Superior temporal gyrus (tissue), 1 donor: ENCODE results near the gene TBC1D1.

ENCODE experiments used
- DNase-seq: peaks from one replicate; pipeline ENCODE4 v3.0.0-alpha.2; 2016; ENCODE audit errors: extremely low spot score

Gene TBC1D1

GRCh38 chr4:37890801-37891259 is at the start of gene TBC1D1:
TSS of gene TBC1D1 (plus strand) at chr4:37891084. CDS start at chr4:37902096, 11,012 bp downstream.
- DNase-seq: no peak

DNA sequence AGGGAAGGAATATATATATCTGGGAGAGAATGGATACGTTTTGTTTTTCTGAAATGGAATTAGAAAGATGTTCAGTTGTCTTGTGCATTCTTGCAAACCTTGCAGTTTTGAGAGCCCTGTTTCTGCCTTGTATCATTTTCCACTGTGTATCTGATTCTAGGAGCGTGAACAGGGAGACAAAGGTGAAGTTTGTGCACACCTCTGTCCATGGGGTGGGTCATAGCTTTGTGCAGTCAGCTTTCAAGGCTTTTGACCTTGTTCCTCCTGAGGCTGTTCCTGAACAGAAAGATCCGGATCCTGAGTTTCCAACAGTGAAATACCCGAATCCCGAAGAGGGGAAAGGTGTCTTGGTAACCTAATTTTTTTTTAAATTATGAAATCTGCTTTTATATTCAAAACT is 46.7 kb upstream of the TBC1D1 start:
- no peak for DNase-seq

GRCh38 chr4:37845201-37845600 is 45.7 kb upstream of the TBC1D1 start:
- DNase-seq: no peak

- DNase-seq: no peak
Observed at GRCh38 chr4:37847311-37847884, 43.5 kb upstream of the TBC1D1 start.

DNA sequence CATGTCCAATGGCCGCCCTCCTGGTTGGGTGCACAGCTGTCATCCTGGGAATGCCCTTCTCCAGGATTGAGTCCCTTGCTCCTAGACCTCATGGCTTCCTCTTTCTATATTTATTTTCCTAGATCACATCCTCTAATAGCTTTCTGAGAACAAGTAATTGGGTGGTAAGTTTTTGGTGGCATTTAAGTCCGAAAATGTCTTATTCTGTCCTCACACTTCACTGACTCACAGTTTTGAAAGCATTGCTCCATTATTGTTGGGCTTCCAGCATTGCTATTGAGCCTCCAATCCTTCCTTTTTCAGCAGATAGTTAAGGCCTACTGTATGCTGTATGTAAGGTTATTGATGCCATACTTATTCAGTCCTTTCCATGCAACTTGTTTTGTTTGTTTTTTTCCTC is 38.5 kb upstream of the TBC1D1 start:
- DNase-seq: no peak

GRCh38 chr4:37858112-37858511 is 32.8 kb upstream of the TBC1D1 start:
- DNase-seq: no peak

GRCh38 chr4:37858872-37859271 is 32.0 kb upstream of the TBC1D1 start:
- DNase-seq: no peak

DNA sequence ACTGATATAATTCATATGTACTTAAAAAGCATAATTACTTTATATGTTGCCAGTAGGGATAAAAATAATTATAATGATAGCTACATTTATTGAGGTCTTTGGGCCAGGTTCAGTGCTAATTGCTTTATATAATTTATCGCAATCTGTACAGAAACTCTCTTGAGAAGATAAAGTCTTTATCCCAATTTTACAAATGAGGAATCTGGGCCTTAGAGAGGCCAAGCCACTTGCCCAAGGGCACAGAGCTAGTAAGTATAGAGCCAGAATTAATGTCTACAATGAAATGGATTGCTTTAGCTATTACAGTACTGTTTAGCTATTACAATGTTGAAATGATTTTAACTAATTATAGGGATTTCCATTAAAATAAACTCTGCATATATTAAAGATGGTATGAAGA is 30.6 kb upstream of the TBC1D1 start:
- DNase-seq: no peak

GRCh38 chr4:37862961-37863360 is 27.9 kb upstream of the TBC1D1 start:
- DNase-seq: no peak

DNA sequence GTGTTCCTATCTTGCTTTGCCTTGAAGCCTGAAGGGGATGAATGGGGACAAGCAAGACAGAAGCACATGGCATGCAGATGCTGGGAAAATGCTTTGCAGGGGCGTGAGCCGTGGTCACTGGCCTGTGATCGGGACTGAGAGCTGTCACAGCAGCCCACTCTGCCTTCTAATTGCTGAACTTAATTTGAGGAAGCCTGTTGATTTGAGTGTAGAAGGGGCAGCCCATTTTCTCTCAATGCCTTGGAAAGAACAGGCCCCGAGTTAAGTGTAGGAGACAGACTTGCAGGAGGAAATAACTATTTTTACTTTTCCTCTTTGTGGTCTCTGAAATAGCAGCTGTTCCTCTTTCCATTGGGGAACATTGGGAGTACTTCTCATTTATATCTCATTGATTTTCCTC is 26.1 kb upstream of the TBC1D1 start:
- no peak for DNase-seq

DNA sequence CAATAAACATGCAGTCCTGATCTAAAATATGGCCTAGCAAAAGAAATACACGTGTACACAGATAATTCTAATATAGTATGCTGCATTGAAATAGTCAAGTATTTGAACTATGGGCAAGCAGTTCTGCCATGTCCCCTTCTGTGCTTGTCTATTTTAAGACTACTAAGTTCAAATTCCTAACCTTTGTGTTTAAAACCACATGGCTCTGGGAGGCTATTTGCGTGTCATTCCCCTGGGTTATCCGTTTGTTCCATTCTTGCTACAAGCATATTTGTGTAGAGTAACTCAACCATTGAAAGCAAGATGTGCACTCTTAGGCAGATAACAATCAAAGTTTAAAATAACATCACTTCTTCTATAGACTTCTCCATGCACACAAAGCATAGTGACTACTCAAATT is 25.4 kb upstream of the TBC1D1 start:
- no peak for DNase-seq

GRCh38 chr4:37867102-37867501 is 23.8 kb upstream of the TBC1D1 start:
- no peak for DNase-seq

- DNase-seq: no peak
Observed at GRCh38 chr4:37868238-37868637, 22.6 kb upstream of the TBC1D1 start.

GRCh38 chr4:37872310-37872988 is 18.4 kb upstream of the TBC1D1 start:
- no peak for DNase-seq

DNA sequence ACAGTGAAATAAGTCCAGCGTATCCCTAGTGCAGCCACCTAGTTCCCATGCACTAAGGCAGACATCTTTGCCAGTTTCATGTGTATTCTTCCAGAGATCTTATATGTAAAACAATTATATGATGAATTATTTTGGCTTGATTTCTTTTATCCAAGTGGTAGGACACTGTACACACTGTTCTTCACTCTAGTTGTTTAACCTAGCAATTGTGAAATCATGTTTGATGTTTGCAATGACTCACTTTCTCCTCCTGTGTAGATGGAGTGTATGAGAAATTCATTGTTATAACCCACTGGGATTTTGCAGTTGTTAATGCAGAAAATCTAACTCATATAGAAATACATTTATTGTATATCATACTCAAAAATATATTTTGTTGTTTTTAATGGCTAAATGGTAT is 17.5 kb upstream of the TBC1D1 start:
- DNase-seq: no peak

DNA sequence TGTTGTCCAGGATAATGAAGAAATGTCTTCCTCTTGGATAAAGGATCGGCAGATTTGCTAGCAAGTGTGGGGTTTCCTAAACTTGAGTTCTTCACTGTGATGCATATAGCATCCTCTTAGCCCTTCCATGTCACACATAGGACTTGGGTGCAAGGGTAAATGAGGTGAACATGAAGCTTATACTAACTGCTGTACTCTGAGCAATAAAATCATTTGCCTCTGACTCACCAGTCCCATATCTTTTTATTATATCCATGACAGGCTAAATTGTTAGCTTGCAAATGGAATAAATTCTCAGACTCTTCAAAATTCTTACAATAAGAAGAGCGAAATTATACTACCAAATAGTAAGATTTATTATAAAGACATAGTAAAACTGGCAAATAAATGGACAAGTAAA is 14.7 kb upstream of the TBC1D1 start:
- no peak for DNase-seq

GRCh38 chr4:37879365-37879764 is 11.5 kb upstream of the TBC1D1 start:
- DNase-seq: no peak

DNA sequence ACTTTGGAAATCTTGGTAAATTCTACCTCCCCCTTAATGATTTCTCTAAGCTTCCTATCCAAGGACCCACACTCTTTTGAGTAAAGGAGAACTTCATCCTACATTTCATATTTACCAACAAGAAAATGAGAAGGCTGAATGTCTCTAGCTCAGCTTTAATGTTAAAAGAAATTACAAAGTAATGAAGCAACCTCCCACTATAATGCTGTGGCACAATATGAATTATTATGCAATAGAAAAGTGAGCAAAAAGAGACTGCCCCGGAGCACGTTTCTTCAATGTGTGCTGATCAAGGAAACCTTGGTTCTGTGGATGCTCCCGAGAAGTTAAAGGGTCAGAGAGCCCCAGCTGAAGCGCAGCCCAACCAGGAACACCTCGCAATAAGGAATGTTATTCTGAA is 9.1 kb upstream of the TBC1D1 start:
- no peak for DNase-seq

DNA sequence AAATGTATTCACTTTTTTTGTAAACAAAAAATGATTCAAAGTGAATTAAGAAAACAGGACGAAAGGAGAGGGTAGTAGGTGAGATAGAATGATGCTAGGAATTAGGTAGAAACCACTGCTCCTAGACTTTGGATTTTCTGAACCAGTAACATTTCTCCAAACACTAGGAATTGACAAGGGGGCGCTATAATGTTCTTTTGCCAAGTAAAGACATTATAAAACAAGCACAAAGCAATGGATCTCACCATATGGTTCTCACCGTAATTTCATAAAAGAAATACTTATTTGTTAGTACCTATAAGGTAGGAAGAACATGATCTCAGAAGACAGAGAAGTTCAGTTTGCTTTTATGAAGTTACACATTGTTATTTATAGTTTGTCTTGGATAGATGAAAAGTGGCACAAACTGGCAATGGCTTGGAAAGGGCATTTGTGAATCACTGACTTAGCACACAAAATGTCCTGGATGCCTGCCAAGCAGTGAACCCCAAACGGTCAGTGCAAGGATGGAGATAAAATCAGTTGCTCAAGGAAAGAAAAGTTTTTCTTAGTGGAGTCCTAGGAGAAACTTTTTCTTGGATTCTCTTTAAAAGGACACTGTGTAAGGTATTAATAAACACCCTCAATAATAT is 8.1 kb upstream of the TBC1D1 start:
- DNase-seq: no peak

DNA sequence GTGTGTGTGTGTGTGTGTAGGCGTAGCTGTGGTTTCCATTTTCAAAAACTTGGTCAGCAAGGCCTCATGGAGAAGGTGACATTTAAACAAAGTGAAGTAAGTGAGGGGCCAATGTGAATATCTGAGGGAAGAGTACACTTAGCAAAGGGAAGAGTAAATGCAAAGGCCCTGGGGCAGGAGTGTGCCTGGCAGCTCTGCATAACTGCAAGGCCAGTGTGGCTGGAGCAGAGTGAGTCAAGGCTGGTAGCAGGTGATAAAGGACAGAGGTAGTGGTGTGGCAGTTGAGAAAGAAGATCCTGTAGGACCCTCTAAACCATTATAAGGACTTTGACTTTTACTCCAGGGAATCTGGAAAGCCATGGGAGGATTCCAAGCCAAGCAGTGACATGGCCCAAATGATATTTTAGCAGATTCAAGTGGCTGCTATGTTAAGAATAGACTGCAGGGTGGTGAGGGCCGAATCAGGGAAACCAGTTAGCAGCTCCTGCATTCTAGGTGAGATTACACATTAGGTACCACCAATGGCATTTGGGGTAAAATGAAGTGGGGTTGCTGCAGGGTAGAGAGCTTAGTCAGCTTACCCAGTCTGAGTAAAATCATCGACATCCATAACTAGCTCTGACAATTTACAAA is 5.9 kb upstream of the TBC1D1 start:
- no peak for DNase-seq

DNA sequence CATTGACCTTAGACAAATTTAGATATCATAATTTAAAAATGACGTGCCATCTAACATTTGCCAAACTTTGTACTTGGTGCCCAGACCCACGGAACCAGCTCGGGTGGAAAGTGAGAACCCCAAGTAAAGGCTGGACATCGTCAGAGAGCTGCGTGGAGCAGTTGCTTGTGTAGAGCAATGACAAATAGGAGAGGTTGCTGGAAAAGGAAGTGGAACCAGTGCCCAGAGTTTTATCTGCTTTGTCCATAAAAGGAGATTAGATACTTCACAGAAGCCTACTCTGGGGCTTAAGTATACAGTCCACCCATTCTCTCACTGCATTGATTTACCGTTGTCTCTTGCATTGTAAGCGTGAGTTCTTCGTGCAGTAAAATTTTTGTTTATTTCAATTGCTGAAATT is 5.4 kb upstream of the TBC1D1 start:
- DNase-seq: no peak

DNA sequence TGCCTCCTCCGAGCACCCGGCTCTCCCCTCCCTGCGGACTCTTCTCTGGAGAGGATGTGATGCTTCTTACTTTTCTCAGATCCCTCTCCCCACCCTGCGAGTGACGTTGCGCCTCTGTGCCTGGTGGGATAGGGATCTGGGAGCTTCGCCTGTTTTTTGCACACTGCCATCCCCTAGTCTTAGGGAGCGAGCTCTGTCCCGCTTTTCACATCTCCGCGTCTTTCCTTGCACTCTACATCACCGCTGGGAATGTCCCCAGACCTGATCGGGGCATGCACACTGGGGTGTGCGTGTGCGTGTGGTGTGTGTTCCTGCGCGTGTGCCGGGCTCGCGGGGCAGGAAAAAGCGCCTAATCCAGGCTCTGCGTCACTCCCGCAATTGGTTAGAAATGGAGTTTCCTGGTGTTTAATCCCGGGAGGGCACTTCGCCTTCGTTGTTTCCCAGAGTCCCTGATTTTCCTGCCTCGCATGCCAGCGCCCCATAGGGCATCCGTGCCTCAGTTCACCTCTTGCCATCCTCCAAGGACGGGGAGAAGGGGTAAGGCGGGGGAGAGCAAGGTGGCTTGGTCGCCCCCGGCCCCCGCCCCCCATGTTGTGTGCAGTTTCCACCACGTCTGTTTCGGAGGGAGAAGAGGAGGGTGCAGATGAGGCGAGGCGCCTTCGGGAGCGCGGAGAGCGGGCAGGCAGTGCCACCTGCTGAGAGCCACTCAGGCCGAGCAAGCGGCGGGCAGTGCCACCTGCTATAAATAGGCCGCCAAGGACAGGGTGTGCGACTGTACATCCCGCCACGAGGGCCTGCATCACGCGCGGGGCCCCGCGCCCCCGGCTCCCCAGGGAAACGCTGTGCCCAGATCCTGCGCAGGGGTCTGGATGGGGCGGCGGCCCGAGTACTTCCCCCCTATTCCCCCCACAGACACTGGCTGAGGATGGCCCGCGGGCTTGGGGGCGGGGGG is 759 bp upstream of the TBC1D1 start:
- peak; percentile 56 for DNase-seq
